HL-60 (cell line): ENCODE data around the gene ERCC2.

ENCODE experiments used
- DNase-seq, 2 experiments: peaks; one replicate each; pipeline ENCODE4 v3.0.0-alpha.2; 2010 to 2020; ENCODE audit warnings: low read depth in 1 of 2, low spot score in 1 of 2
- H3K27ac ChIP-seq: fragments of 250-450 bp; sonication (Bioruptor Pico); replicated peaks from 2 replicates; pipeline ENCODE4 v1.5.1; 2020; ENCODE audit warnings: mild to moderate bottlenecking, moderate library complexity
- H3K27me3 ChIP-seq: fragments of 250-450 bp; sonication (Bioruptor Pico); 2 replicates; pipeline ENCODE4 v1.5.1; 2021; ENCODE audit warnings: mild to moderate bottlenecking, moderate library complexity; ENCODE audit not compliant: insufficient read depth, poor library complexity, severe bottlenecking
- H3K4me3 ChIP-seq: replicated peaks from 2 replicates; pipeline ENCODE4 v1.5.1; 2011; ENCODE audit warnings: mild to moderate bottlenecking, control low read depth, low read length; ENCODE audit not compliant: insufficient read depth
- CTCF ChIP-seq: IDR thresholded peaks from one replicate; pipeline ENCODE4 v1.5.1; 2011; ENCODE audit warnings: low read length, control low read depth, inconsistent platforms; ENCODE audit not compliant: insufficient read depth
- GABPA ChIP-seq: IDR thresholded peaks from 2 replicates; pipeline ENCODE4 v1.6.1; 2012; ENCODE audit warnings: low read depth
- POLR2AphosphoS5 ChIP-seq: IDR thresholded peaks from 2 replicates; pipeline ENCODE4 v1.6.1; 2012; ENCODE audit warnings: low read depth
- REST ChIP-seq: IDR thresholded peaks from 2 replicates; pipeline ENCODE4 v1.6.1; 2012; ENCODE audit warnings: low read depth; ENCODE audit not compliant: insufficient replicate concordance
- SPI1 ChIP-seq: IDR thresholded peaks from 2 replicates; pipeline ENCODE4 v1.6.1; 2012; ENCODE audit warnings: low read depth, mild to moderate bottlenecking, borderline replicate concordance

ERCC2 gene

GRCh38 chr19:45340899-45341453, 29.4 kb downstream of the ERCC2 start:
- Histone ChIP-seq H3K4me3 (peak overlapping the region; percentile 30), H3K27me3 (peaks cover 4% of the 10 kb centered on the region), H3K27ac (no peak overlapping the region)
- no peak for DNase-seq
- TF ChIP-seq SPI1 (no peak), GABPA (no peak), POLR2AphosphoS5 (no peak), REST (no peak), CTCF (no peak)

GRCh38 chr19:45340232-45340898, 30.0 kb downstream of the ERCC2 start, which contains the start of gene KLC3:
KLC3 (plus strand) TSS chr19:45340750; CDS start chr19:45345542, 4,792 bp downstream.
- no peak for TF ChIP-seq GABPA
- no peak for TF ChIP-seq CTCF
- no peak for TF ChIP-seq REST
- TF ChIP-seq POLR2AphosphoS5, result no peak
- TF ChIP-seq SPI1, result no peak
- no peak within 1 kb of the TSS for H3K27ac ChIP-seq
- H3K4me3 ChIP-seq, result peak within 1 kb of the TSS; percentile 30
- H3K27me3 ChIP-seq, result peaks cover 4% of the 10 kb centered on the region
- no peak for DNase-seq

- H3K4me3 ChIP-seq, result no peak overlapping the region
- H3K27me3 ChIP-seq, result peaks cover 4% of the 10 kb centered on the region
- no peak for DNase-seq
- TF ChIP-seq CTCF (no peak), REST (no peak), SPI1 (no peak), GABPA (no peak), POLR2AphosphoS5 (no peak)
- H3K27ac ChIP-seq, result no peak overlapping the region
Observed at GRCh38 chr19:45339629-45340028, 30.7 kb downstream of the ERCC2 start.
